HL-60 (cell line): Measurements from ENCODE around the gene LSS.

ENCODE experiments used
- DNase-seq, 2 experiments: peaks; one replicate each; pipeline ENCODE4 v3.0.0-alpha.2; 2010 to 2020; ENCODE audit warnings: low read depth in 1 of 2, low spot score in 1 of 2
- H3K27ac ChIP-seq: fragments of 250-450 bp; sonication (Bioruptor Pico); replicated peaks from 2 replicates; pipeline ENCODE4 v1.5.1; 2020; ENCODE audit warnings: mild to moderate bottlenecking, moderate library complexity
- H3K27me3 ChIP-seq: fragments of 250-450 bp; sonication (Bioruptor Pico); 2 replicates; pipeline ENCODE4 v1.5.1; 2021; ENCODE audit warnings: mild to moderate bottlenecking, moderate library complexity; ENCODE audit not compliant: insufficient read depth, poor library complexity, severe bottlenecking
- H3K4me3 ChIP-seq: replicated peaks from 2 replicates; pipeline ENCODE4 v1.5.1; 2011; ENCODE audit warnings: mild to moderate bottlenecking, control low read depth, low read length; ENCODE audit not compliant: insufficient read depth
- CTCF ChIP-seq: IDR thresholded peaks from one replicate; pipeline ENCODE4 v1.5.1; 2011; ENCODE audit warnings: low read length, control low read depth, inconsistent platforms; ENCODE audit not compliant: insufficient read depth
- GABPA ChIP-seq: IDR thresholded peaks from 2 replicates; pipeline ENCODE4 v1.6.1; 2012; ENCODE audit warnings: low read depth
- POLR2AphosphoS5 ChIP-seq: IDR thresholded peaks from 2 replicates; pipeline ENCODE4 v1.6.1; 2012; ENCODE audit warnings: low read depth
- SPI1 ChIP-seq: IDR thresholded peaks from 2 replicates; pipeline ENCODE4 v1.6.1; 2012; ENCODE audit warnings: low read depth, mild to moderate bottlenecking, borderline replicate concordance
- TF ChIP-seq, protein P1 (sequence below): IDR thresholded peaks from 2 replicates; pipeline ENCODE4 v1.6.1; 2012; ENCODE audit warnings: low read depth; ENCODE audit not compliant: insufficient replicate concordance

Gene LSS

DNA sequence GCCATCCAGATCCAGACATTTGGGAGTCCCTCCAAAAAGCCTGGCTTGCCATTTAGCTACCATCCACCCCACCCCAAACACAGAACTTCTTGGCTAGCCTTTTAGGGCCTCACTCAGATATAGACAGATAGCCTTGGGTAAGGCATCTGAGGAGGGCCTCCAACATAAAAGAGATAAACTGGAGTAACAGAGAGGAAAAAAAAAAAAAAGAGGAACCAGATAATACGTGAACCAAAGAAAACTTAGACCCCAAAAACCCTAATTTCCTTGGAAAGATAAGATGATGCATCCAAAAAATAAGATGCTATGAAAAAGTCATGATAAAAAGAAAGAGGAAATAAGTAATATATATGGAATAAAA, 19.8 kb upstream of the LSS start:
- H3K4me3 ChIP-seq, result no peak overlapping the region
- H3K27ac ChIP-seq, result no peak overlapping the region
- H3K27me3 ChIP-seq, result no peaks in the 10 kb centered on the region
- no peak for DNase-seq
- no peak for TF ChIP-seq GABPA
- no peak for TF ChIP-seq POLR2AphosphoS5
- TF ChIP-seq CTCF, result no peak
- TF ChIP-seq SPI1, result no peak
- TF ChIP-seq, protein P1, sequence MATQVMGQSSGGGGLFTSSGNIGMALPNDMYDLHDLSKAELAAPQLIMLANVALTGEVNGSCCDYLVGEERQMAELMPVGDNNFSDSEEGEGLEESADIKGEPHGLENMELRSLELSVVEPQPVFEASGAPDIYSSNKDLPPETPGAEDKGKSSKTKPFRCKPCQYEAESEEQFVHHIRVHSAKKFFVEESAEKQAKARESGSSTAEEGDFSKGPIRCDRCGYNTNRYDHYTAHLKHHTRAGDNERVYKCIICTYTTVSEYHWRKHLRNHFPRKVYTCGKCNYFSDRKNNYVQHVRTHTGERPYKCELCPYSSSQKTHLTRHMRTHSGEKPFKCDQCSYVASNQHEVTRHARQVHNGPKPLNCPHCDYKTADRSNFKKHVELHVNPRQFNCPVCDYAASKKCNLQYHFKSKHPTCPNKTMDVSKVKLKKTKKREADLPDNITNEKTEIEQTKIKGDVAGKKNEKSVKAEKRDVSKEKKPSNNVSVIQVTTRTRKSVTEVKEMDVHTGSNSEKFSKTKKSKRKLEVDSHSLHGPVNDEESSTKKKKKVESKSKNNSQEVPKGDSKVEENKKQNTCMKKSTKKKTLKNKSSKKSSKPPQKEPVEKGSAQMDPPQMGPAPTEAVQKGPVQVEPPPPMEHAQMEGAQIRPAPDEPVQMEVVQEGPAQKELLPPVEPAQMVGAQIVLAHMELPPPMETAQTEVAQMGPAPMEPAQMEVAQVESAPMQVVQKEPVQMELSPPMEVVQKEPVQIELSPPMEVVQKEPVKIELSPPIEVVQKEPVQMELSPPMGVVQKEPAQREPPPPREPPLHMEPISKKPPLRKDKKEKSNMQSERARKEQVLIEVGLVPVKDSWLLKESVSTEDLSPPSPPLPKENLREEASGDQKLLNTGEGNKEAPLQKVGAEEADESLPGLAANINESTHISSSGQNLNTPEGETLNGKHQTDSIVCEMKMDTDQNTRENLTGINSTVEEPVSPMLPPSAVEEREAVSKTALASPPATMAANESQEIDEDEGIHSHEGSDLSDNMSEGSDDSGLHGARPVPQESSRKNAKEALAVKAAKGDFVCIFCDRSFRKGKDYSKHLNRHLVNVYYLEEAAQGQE, result no peak

DNA sequence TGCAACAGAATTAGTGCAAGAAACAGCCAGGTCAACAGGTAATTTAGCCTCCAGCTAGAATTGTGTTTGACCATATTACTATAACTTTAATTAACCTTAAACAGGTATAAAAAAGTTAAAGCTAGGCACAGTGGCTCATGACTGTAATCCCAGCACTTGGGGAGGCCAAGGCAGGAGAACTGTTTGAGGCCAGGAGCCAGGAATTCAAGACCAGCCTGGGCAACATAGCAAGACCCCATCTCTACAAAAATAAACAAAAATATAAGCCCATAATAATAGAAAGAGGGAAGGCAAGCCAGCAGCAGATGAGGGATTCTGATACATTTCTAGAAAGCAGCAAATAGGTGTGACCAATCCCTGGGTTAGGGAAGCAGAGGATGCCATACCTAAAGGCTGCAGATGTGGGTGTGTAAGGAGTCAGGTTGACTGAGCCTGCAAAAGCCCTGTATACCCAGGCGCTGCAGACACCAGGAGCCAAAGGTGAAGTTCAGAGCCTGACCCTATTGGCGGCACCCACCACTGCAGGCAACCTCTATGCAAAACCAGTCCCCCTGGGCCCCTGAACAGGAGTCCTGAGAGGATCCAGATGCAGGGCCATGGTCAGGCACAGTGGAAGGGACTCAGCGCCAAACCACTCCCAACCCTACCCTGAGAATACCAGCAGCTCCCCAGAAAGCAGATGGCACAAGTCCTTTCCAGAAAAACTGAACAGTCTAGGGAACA, 19.3 kb upstream of the LSS start:
- TF ChIP-seq GABPA, result no peak
- TF ChIP-seq SPI1, result no peak
- TF ChIP-seq CTCF, result no peak
- TF ChIP-seq, protein P1, result no peak
- TF ChIP-seq POLR2AphosphoS5, result no peak
- no peak for DNase-seq

DNA sequence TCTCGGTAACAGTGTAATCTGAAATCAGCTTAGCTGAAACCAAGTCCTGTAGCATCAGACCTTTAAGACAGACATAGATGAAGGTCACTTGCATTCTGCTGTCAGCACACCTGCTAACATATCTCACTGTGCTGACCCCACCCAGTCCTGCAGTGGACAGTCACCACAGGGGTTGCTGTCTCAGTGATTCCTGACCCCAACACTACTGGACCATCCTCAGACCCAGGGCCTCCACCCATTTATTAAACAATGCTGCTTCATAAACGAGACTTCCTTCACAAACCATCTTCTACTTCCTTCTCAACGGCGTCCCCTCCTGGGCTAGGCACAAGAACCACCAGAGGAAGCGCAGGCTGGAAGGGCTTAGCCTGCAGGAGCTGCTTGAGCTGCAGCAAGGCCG, 17.8 kb upstream of the LSS start:
- H3K4me3 ChIP-seq, result no peak overlapping the region
- no peak for DNase-seq
- TF ChIP-seq POLR2AphosphoS5, result 0 out of 2 replicates have a peak, but pooled peaks have one; percentile 17
- TF ChIP-seq, protein P1, result no peak
- no peak overlapping the region for H3K27ac ChIP-seq
- H3K27me3 ChIP-seq, result no peaks in the 10 kb centered on the region

More for the DNA sequence above, 19.3 kb upstream of the LSS start:
- Histone ChIP-seq H3K27me3 (no peaks in the 10 kb centered on the region), H3K4me3 (no peak overlapping the region), H3K27ac (no peak overlapping the region)
